NCI-H2171 (cell line): Measurements from ENCODE around the gene BABAM2.
"Not testable (repeated sequence)": the region's sequence is repeated elsewhere in the genome, so short reads cannot be mapped to it uniquely, and the experiment has no call there.

Experiments
- DNase-seq: peaks from one replicate; lab custom pipeline; 2025; lab: John Stamatoyannopoulos, UW

The BABAM2 gene

GRCh38 chr2:28332696-28333095 lies 442.2 kb downstream of the BABAM2 start:
- no peak for DNase-seq

GRCh38 chr2:28333606-28334526 lies 443.3 kb downstream of the BABAM2 start:
- DNase-seq: no peak

- DNase-seq: no peak
Observed at GRCh38 chr2:28334527-28334894, 444.0 kb downstream of the BABAM2 start.

- DNase-seq: not testable (repeated sequence)
Observed at GRCh38 chr2:28335265-28335664, 444.7 kb downstream of the BABAM2 start.

- no peak for DNase-seq
Observed at GRCh38 chr2:28335666-28336065, 445.1 kb downstream of the BABAM2 start.

- no peak for DNase-seq
Observed at GRCh38 chr2:28336264-28336980, 445.9 kb downstream of the BABAM2 start.

GRCh38 chr2:28336982-28337627 lies 446.6 kb downstream of the BABAM2 start:
- DNase-seq: no peak

GRCh38 chr2:28338046-28338817 lies 447.7 kb downstream of the BABAM2 start:
- DNase-seq: no peak

GRCh38 chr2:28338831-28339321 lies 448.3 kb downstream of the BABAM2 start:
- no peak for DNase-seq

- no peak for DNase-seq
Observed at GRCh38 chr2:28339516-28340175, 449.1 kb downstream of the BABAM2 start.

- no peak for DNase-seq
Observed at GRCh38 chr2:28340312-28341202, 450.0 kb downstream of the BABAM2 start.

GRCh38 chr2:28341208-28341891 lies 450.8 kb downstream of the BABAM2 start:
- DNase-seq: no peak

- no peak for DNase-seq
Observed at GRCh38 chr2:28342081-28342967, 451.8 kb downstream of the BABAM2 start.

GRCh38 chr2:28343184-28343942 lies 452.8 kb downstream of the BABAM2 start:
- no peak for DNase-seq

GRCh38 chr2:28343971-28344715 lies 453.6 kb downstream of the BABAM2 start:
- no peak for DNase-seq

GRCh38 chr2:28344756-28345373 lies 454.3 kb downstream of the BABAM2 start:
- DNase-seq: no peak

GRCh38 chr2:28345619-28346018 lies 455.1 kb downstream of the BABAM2 start:
- DNase-seq: no peak
